HG02798 (cell line): ENCODE measurements around the gene BMP4.

Experiments used
- ATAC-seq: cut with Tn5 transposase; IDR thresholded peaks from one replicate; pipeline ENCODE4 v1.9.1; 2021; ENCODE audit warnings: mild to moderate bottlenecking; ENCODE audit not compliant: unreplicated experiment, poor library complexity

BMP4 gene

GRCh38 chr14:53967606-53968005 is 11.0 kb upstream of the BMP4 start:
- no peak for ATAC-seq

GRCh38 chr14:53964249-53964648 is 7.6 kb upstream of the BMP4 start:
- no peak for ATAC-seq

- ATAC-seq: no peak
Measured at GRCh38 chr14:53963320-53964227, 6.9 kb upstream of the BMP4 start.

GRCh38 chr14:53962953-53963319 is 6.3 kb upstream of the BMP4 start:
- ATAC-seq: no peak

GRCh38 chr14:53958628-53959027 is 2.0 kb upstream of the BMP4 start:
- no peak for ATAC-seq

GRCh38 chr14:53957739-53958138 is 1.1 kb upstream of the BMP4 start:
- no peak for ATAC-seq

- no peak for ATAC-seq
Measured at GRCh38 chr14:53955671-53956426, 776 bp downstream of the BMP4 start.

DNA sequence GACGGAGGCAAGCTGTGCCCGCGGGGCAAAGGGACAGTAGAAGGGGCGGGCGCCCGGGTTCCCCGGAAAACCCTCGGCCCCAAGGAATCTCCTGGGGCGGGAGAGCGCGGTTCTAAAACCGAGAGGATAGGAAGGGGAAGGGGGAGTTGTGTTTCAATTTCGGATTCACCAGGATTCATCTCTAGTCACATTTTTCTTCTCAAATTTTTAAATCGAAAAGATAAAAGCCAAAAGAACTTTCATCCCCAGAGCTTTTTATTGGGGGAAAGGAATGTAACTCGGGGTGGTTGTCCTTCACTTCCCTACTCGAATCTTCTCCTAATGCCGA is 1.4 kb downstream of the BMP4 start:
- no peak for ATAC-seq

DNA sequence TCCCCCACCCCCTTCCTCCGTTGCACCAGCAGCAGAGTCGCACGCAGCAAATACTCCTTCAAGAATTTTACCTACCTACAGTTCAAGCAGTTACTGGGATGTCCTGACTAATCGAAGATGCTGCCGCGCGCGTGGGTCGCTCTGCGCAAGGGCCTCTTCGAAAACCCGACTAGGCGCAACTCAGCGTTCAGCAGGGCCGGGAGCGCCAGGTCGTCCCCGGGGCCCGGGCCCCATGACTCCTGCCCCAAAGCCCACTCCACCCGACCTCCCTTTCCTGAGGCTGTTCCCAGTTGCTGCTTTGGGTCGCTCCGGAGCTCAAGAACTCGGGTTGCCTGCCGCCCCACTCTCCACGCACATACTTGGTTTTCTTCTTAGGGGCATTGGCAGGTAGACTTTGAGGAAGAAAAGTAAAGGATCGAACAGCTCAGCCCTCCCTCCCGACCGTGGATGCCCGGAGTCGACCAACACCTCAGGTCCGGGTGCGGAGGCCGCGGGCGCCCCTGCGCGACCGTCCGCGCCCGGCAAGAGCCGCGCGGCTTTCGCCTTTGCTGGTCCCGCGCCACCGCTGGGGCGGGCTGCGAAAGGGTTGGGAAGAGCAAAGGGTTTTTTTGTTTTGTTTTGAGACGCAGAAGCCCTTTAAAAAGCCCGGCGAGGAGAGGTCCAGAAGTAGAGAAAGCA is 1.9 kb downstream of the BMP4 start:
- ATAC-seq: no peak

DNA sequence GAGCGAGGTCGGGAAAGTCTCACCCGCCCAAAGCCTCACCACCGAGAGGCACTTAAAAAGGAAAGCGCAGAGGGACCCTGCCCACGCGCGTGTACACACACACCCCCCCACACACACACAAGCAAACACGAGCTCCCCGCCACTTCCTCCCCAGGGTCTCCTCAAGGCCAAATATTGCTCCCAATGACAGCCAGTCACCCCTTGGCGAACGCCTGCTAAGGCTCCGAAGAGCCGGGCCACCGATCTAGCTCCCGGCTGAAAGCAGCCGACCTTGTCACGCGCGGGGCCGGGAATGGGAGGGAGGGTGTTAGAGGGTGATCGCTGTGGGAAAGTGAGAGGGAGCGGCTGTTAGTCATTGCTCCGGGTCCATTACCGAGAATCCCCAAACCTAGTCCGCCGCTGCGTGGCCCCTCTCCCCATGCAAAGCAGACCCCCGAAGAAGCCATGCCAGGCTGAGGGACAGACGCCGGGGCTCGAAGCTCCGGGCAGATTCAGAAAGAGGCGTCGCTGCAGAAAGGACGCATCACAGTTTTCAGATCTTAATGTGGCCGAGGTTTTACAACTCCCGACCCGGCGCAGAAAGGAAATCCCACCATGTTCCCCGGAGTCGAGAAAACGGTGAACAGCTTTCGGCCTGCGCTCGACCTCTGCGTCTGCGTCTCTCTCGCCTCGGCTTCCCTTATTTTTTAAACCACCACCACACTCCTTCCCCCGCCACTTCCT is 2.6 kb downstream of the BMP4 start:
- no peak for ATAC-seq

DNA sequence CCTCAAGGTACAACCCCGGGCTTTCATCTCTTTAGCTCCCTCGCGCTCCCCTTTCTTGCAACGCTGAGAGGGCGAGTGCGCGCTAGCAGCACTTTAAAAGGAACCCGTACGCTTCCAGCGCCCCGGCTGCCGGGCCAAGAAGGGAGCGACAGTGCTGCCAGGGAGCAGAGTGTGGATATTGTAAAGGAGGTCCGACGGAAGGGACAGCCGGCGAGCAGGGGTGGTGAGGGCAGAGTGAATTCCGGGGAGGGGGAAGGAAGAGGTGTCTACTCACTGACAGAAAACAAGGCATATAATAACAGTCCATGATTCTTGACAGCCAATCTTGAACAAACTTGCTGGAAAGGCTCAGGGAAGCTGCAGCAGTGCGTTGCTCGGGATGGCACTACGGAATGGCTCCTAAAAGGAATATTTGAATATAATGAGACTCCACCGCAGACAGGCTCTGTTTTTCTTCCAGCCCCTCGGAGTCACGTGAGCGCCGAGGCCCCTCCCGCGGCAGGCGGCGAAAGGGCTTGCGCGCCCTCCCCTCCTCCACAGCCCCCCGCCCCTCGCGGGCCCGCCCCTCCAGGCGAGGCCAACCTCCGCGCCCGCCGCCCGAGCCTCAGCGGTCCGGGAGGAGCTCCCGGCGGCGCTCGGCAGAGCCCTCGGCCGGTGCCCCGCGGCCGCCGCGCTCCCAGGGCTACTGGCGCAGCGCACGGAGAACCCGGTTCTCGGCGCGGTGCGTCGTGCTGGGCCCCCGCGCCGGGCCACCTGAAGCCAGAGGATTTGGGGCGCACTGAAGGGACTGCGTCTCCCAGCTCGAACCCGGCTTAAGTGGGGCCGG is 3.4 kb downstream of the BMP4 start:
- ATAC-seq: no peak

DNA sequence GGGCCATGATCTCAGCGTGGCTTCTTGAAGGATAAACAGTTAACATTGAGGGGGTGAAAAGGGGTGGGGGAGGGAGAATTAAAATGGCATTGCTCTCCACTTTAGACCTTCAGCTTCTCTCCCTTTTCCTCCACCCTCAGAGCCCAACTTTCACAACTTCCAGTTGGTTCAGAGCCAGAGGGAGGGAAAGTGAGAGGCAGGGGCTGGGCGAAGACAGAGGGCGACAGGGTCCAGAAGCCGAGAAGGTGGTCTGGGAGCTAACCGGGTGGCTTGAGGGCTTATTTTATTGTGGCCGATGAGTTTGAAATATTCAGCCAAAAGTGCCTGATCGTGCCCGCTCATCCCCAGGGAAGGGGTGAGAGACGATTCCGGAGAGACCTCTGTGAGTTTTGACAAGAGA is 4.1 kb downstream of the BMP4 start:
- ATAC-seq: no peak

DNA sequence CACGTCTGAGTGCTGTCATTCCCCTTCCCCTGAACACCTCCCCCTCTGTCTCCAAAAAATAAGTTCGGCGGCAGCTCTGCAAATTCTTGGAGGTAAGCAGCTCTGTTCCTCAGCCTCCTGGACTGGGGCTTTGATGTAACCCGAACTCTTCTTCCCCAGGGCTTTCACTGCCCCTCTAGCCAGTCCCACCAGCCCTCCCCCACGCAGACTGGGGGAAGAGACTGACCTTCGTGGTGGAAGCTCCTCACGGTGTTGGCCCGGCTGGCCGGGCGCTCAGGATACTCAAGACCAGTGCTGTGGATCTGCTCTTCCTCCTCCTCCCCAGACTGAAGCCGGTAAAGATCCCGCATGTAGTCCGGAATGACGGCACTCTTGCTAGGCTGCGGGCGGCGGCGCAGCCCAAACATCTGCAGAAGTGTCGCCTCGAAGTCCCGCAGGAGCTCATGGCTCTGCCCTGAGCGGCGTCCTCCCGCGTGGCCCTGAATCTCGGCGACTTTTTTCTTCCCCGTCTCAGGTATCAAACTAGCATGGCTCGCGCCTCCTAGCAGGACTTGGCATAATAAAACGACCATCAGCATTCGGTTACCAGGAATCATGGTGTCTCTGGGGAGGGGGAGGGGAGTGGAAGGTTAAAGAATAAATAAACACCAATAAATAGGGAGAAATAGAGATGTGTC is 4.9 kb downstream of the BMP4 start:
- no peak for ATAC-seq

GRCh38 chr14:53951243-53951626 is 5.4 kb downstream of the BMP4 start:
- no peak for ATAC-seq

GRCh38 chr14:53950031-53950793 is 6.4 kb downstream of the BMP4 start:
- ATAC-seq: no peak

GRCh38 chr14:53949201-53949600 is 7.4 kb downstream of the BMP4 start:
- ATAC-seq: no peak

GRCh38 chr14:53948205-53948884 is 8.3 kb downstream of the BMP4 start:
- no peak for ATAC-seq
